GM23248 (cell line): Measurements from ENCODE around the gene RASGEF1C.

Experiments
- EZH2 ChIP-seq: fragments of 200-600 bp; sonication (generic); IDR thresholded peaks from 2 replicates; pipeline ENCODE4 v1.6.1; 2018; ENCODE audit warnings: antibody characterized with exemption, mild to moderate bottlenecking; ENCODE audit not compliant: insufficient read depth, poor library complexity, severe bottlenecking
- EZH2phosphoT487 ChIP-seq: fragments of 200-600 bp; sonication (generic); IDR thresholded peaks from 2 replicates; pipeline ENCODE4 v1.6.1; 2018; ENCODE audit warnings: antibody characterized with exemption, moderate library complexity, mild to moderate bottlenecking, low read depth; ENCODE audit not compliant: insufficient read depth

DNA sequence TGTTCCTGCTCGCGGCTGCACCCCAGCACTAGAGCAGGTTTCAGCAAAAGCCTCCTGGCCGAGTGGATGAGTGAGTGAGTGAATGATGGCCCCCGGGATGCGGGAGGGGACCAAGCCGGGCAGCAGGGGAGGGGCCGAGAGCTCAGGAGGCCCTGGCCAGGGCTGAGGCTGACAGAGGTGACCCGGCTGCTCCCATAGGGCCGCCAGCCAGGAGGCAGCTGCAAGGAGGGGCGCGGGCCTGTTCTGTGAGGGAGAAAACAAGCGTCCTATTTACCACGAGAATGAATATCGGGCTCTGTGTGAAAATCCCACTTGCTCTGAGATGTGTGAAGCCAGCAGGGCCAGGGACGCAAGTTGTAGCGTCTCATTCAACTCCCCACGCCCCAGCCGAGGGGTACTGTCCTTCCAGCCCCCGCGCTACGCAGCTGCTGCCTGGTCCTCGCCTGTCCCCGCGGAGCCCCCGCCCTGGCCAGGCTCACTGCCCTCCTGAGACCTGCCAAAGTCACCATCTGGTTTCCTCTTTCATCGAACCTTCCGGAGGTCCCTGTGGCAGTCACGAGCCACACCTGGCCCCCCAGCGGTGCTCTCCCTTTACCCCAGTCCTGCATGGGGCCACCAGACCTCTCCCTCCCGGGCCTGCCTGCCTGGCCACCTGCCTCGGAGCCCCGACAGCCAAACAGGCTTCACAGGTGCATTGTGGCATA lies 38.8 kb downstream of the RASGEF1C start:
- TF ChIP-seq EZH2, result no peak
- TF ChIP-seq EZH2phosphoT487, result no peak
